G401 (cell line): Measurements from ENCODE around the gene SPATA31D3. TPM values are rescaled to one million over a fixed set of nuclear protein-coding genes. Genes with fewer than 3 reads are reported as not detected.
"Not testable (repeated sequence)": the region's sequence is repeated elsewhere in the genome, so short reads cannot be mapped to it uniquely, and the experiment has no call there.

Experiments used
- DNase-seq: peaks from one replicate; pipeline ENCODE4 v3.0.0-alpha.2; 2015; ENCODE audit warnings: low spot score
- in situ Hi-C: cut with HindIII; loops from 2 replicates; pipeline ENCODE4 v1.10.0; 2016; ENCODE audit warnings: low sequenced_read_pairs, mixed read lengths
- total RNA-seq: library from RNA; depleted of rRNA; stranded (reverse); fragments of >200 nt; shearing (Covaris generic); gene quantifications from 2 replicates; pipeline ENCODE4 v1.2.3, GENCODE V29; 2014; rRNA removed

The SPATA31D3 gene
- total RNA-seq, 1 experiment from 2014 or later: not detected

DNA sequence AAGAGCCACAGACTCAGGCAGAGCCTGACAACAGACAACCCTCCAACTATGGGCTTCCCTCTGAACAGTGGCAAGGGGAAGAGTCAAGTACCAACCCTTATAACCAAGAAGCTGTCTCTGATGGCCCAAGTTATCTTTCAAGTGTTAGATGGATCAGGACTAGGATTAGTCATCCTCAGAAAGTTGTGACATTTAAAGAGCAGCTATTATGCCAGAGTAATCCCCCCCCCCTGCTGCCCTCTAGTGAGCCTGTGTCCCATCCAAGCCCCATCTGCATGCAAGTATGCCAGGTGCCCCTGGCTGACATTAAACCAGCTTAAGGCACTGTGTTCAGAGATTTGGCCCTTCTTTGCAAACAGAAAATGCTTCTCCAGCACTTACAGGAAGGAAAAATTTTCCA, 28.4 kb downstream of the SPATA31D3 start:
- in situ Hi-C loops: no loop called here
- no peak for DNase-seq

DNA sequence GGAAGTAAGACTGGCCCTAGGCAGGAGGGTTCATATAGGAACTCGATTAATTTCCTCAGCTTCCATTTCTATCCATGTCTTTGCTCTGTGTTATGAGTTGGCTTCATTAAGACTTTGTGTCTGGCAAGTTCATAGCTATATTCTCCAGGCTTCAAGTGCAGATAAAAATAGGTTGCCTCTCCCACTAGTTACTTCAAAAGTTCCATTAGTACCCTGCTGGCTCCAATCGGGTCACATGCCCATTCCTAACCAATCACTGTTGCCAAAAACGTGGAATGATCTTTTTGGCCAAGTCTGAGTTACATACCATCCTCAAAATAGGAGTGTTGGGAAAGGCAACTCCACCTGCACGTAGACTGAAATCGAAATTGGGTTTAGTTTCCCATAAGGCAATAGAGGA, 31.5 kb downstream of the SPATA31D3 start:
- in situ Hi-C loops: no loop called here
- no peak for DNase-seq

- in situ Hi-C loops: no loop called here
- DNase-seq: no peak
Measured at GRCh38 chr9:81976351-81976750, 33.1 kb downstream of the SPATA31D3 start.

DNA sequence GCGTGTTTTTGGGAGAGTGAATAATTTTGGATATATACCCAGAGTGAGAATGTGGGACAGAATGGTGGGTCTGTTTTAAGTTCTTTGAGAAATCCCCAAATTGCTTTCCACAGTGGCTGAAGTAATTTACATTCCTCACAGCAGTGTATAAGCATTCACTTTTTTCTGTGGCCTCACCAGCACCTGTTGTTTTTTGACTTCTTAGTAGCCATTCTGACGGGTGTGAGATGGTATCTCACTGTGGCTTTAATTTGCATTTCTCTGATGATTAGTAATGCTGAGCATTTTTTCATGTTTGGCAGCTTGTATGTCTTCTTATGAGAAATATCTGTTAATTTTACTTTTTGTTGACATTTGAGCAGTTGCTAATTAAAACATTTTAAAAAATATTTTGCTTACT, 35.9 kb downstream of the SPATA31D3 start:
- DNase-seq: no peak
- in situ Hi-C loops: no loop called here

GRCh38 chr9:81980568-81980967, 37.3 kb downstream of the SPATA31D3 start:
- DNase-seq: no peak
- in situ Hi-C loops: no loop called here

DNA sequence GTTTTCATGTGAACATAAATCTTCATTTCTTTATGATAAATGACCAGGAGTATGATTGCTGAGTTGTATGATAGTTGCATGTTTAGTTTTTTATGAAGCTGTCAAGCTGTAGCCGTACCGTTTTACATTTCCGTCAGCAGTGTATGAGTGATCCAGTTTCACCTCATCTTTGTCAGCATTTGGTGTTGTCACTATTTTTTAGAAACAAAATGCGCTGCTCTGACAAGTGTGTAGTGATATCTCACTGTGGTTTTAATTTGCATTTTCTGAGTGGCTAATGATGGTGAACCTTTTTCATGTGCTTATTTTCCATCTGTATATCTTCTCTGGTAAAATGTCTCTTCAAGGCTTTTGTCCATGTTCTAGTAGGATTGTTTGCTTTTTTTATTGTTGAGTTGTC, 38.6 kb downstream of the SPATA31D3 start:
- in situ Hi-C loops: no loop called here
- DNase-seq: no peak

- in situ Hi-C loops: no loop called here
- no peak for DNase-seq
Measured at GRCh38 chr9:81984928-81985327, 41.6 kb downstream of the SPATA31D3 start.

- no peak for DNase-seq
- in situ Hi-C loops: no loop called here
Measured at GRCh38 chr9:81986051-81986450, 42.8 kb downstream of the SPATA31D3 start.

DNA sequence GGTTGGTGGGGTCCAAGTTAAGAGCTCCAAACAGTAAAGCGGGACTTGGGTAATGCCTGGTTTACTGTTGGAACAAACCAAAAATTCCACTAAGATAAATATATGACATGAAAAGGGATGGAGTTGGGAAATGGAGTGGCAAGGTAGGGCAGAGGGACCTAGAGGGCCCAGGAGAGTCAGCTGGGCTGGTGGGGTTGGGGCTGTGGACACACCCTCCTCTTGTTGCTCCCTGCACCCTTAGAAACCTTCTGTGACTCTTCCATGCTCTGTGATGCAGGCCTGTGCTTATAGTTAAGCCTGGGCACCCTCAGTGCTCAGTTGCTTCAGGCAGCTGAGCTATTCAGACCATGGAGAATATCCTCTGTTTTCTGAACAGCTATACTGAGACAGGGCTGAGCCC, 45.2 kb downstream of the SPATA31D3 start, which contains the start of gene SPATA31D1:
Gene SPATA31D1 (plus strand): TSS at position 301 of the 400 bp plus-strand sequence. CDS start 47 bp downstream, at position 348.
- in situ Hi-C loops, DNase-seq: not testable (repeated sequence)

- no peak for DNase-seq
Measured at GRCh38 chr9:81989700-81990099, 46.4 kb downstream of the SPATA31D3 start.

DNA sequence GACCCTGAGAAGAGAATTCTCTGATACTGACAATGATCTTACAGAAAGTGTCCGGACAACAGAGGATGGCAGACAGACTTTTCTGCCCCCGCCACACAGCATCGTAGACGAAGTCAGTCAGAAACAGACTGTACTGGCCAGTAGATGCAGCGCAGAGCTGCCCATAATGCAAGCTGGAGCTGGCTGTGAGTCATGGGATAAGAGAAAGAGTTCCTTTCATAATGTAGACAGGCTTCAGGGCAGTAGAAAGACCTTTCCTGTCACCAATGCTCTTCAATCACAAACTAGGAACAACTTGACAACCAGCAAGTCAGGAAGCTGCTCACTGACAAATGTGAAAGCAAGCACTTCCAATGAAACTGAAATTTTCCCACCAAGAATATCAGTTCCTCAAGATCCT, 50.4 kb downstream of the SPATA31D3 start:
- in situ Hi-C loops: no loop called here
- no peak for DNase-seq

More at GRCh38 chr9:81989700-81990099, 46.4 kb downstream of the SPATA31D3 start:
- in situ Hi-C loops: no loop called here

Other genes starting within 250 kb of the SPATA31D3 start
- gene SPATA31D4, start 15.1 kb upstream of the SPATA31D3 start, total RNA-seq: not detected in 2 replicates
- gene SPATA31D1, start 45.3 kb downstream of the SPATA31D3 start, total RNA-seq: not detected in 2 replicates